DMS153 treated with DMSO at 0.1 percent for 48 hours (cell line): ENCODE results near the gene REC114.
"Not testable (repeated sequence)": the region's sequence is repeated elsewhere in the genome, so short reads cannot be mapped to it uniquely, and the experiment has no call there.

Experiments
- DNase-seq: peaks from one replicate; lab custom pipeline; 2025; ENCODE audit not compliant: unreplicated experiment; lab: John Stamatoyannopoulos, UW

REC114 gene

GRCh38 chr15:73454096-73454495 lies 11.1 kb downstream of the REC114 start:
- DNase-seq, result no peak

DNA sequence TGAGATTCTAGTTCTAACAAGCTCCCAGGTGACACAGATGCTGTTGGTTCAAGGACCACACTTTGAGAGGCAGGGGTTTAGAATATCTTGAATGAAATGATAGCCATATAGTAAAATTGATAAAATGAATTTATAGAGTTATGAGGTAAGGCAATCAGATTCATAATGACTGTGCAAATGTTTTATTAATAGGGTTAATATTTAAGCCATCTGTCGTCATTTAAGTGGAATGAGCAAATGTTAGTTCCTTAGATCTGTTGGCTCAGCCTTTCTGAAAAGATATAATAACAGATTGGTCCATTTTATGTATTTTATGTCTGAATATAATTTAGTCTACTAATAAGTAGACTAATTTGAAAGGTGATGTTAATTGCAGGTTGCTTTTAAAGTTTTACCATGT lies 12.9 kb downstream of the REC114 start:
- no peak for DNase-seq

DNA sequence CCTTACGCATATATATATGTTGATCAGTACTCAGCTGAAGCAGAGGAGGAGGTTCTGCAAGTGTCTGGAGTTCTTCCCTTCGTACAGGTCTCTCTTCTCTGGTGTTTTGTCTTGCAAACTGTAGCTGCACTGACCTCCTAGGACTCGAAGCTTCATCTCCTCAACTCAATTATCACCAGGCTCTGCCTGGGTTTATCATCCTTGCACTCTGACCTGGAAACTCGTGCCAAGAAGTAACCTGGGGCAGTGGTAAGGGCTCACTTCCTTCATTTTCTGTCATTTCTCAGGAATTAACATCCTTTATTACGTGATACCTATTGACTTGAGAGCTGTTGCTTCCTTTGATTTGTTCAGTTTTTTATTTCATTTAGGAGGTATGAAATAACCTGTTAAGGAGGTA lies 14.4 kb downstream of the REC114 start:
- DNase-seq, result no peak

DNA sequence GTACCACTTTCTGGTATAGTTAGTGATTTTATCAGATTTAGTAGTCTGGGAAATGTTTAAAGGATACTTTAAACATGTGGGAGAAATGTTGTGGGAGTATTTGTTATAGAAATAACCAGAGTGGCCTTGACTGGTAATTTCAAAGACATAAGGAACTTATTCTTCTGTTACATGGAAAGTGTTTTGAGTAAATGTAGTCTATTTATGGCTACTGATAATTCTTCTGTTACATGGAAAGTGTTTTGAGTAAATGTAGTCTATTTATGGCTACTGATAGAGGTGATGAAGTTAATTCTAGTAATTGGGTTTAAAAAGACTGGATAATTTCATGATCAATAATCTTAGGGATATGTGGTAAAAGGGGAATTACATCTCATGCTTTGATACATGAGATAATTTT lies 17.7 kb downstream of the REC114 start:
- no peak for DNase-seq

DNA sequence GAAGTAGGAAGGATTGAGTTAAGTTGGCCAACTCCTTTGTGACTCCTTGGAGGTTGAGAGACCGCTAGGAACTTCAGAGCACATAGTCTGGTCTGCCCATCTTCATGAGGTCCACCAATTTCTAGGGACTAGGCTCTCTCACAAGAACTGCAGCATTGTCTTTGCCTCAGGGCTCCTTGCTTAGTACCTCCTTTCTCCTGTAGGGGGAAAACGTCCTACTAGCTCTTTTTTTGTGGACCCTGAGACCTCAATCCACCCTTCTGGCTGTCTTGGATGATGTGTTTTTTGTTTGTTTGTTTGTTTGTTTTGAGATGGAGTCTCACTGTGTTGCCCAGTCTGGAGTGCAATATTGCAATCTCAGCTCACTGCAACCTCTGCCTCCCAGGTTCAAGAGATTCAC lies 21.6 kb downstream of the REC114 start:
- DNase-seq, result no peak

DNA sequence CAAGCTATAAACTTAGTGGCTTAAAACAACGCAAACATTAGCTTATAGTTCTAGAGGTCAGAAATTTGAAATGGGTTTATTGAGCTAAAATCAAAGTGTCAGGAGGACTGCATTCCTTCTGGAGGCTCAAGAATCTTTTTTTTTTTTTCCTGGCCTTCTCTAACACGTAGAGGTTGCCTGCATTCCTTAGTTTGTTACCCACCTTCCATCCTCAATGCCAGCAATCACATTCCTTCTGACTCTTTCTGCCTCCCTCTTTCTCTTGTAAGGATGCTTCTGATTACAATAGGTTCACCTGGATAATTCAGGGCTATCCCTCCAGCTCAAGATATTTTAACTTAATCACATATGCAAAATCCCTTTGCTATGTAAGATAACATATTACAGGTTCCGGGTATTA lies 24.8 kb downstream of the REC114 start:
- no peak for DNase-seq

GRCh38 chr15:73474785-73475184 lies 31.8 kb downstream of the REC114 start:
- no peak for DNase-seq

DNA sequence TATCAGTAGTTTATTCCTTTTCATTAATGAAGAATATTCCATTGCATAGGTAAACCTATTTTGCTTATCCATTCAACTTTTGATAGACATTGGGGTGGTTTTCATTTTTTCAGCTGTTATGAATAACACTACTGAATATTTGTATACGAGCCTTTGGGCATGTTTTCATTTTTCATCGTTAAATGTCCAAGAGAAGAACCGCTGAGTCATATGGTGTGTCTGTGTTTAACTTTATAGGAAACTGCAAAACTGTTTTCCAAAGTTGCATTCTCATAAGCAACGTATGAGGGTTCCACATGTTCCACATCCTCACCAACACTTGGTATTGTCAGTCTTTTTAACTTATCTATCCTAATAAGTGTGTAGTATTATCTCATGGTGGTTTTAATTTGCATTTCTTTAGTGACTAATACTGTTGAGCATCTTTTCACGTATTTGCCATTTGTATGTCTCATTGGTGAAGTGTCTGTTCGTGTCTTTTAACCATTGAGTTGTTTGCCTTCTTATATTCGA lies 33.8 kb downstream of the REC114 start:
- no peak for DNase-seq

GRCh38 chr15:73480050-73480449 lies 37.1 kb downstream of the REC114 start:
- no peak for DNase-seq

GRCh38 chr15:73482166-73482565 lies 39.2 kb downstream of the REC114 start:
- DNase-seq, result no peak

DNA sequence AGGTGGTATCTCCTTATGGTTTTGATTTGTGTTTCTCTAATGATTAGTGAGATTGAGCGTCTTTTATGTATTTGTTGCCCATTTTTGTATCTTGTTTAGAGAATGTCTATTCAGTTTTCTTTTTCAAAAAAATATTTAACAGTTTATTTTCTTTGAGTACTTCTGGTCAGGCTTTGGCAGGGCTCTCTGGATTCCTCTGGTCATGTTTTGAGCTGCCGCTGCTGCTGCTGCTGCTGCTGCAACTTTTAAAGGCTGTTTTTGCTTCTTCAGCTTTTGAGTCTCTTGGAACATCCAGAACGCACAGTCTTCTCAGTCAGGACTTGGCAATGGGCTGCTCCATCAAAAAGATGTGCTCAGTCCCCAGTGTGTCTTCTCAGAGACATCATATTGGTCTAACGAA lies 40.1 kb downstream of the REC114 start:
- DNase-seq, result no peak

- DNase-seq, result no peak
Measured at GRCh38 chr15:73485372-73485771, 42.4 kb downstream of the REC114 start.

DNA sequence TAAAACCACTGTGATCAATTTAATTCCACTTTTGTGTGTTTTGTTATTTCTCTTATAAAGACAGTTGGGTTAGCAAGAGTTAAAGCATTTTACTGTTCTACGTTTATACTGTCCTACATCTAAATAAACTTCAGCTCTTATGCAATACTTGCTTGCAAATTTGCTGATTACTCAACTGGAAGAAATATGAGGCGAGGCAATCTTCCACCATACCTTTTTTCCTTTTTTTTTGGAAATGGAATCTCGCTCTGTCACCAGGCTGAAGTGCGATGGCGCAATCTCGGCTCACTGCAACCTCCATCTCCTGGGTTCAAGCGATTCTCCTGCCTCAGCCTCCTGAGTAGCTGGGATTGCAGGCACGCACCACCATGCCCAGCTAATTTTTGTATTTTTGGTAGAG lies 42.9 kb downstream of the REC114 start:
- DNase-seq, result not testable (repeated sequence)

DNA sequence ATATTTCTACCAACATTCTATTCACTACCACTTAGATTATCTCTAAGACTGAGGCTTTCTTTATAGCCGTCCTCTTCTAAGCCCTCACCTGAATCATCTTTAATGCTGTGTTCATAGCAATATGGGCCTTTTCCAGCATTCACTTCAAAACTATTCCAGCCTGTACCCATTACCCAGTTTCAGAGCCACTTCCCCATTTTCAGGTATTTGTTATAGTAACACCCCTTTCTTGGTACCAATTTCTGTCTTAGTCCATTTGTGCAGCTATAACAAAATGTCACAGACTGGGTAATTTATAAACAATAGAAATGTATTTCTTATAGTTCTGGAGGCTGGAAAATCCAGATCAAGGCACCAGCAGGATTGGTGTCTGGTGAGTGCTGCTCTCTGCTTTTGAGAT lies 45.7 kb downstream of the REC114 start:
- no peak for DNase-seq

GRCh38 chr15:73493922-73494321 lies 51.0 kb downstream of the REC114 start:
- DNase-seq, result no peak

DNA sequence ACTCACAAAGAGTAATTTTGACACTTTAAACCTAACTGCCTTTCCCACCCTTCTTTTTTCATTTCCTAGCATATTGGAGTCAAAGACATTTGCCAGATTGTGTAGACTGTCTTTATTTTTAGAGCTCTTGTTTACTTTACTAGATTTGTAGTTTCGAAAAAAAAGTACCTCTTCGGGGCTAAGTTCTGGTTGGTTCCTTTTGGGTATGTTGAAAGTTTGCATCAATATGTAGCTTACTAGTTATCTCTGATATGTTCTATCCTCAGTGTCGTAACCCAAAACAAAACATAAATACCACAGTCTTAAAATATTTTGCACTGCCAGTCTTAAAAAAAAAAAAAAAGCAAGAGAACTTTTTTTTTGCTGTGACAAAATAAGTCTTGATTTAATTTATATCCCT lies 52.2 kb downstream of the REC114 start:
- no peak for DNase-seq

DNA sequence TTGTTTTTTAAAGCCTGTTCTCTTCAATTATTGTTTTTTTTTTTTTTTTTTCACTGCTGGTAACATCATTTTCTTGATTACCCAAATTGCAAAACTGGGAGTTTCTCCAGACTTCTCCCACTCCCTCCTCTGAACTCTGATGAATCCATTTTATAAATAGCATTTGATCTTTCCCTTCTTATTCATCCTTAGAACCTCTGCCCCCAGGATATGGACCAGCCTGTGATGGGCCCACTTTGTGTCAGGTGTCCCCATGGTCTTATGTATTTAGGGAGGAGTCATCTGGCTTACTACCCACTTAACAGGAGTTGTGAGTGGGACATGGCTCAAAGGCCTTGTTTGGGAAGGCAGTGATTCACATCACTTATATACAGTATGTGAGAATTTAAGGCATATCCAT lies 57.7 kb downstream of the REC114 start:
- no peak for DNase-seq

- no peak for DNase-seq
Measured at GRCh38 chr15:73504885-73505284, 61.9 kb downstream of the REC114 start.

- no peak for DNase-seq
Measured at GRCh38 chr15:73515527-73515926, 72.6 kb downstream of the REC114 start.

- no peak for DNase-seq
Measured at GRCh38 chr15:73517566-73517965, 74.6 kb downstream of the REC114 start.

GRCh38 chr15:73518180-73518862 lies 75.4 kb downstream of the REC114 start:
- DNase-seq, result no peak

DNA sequence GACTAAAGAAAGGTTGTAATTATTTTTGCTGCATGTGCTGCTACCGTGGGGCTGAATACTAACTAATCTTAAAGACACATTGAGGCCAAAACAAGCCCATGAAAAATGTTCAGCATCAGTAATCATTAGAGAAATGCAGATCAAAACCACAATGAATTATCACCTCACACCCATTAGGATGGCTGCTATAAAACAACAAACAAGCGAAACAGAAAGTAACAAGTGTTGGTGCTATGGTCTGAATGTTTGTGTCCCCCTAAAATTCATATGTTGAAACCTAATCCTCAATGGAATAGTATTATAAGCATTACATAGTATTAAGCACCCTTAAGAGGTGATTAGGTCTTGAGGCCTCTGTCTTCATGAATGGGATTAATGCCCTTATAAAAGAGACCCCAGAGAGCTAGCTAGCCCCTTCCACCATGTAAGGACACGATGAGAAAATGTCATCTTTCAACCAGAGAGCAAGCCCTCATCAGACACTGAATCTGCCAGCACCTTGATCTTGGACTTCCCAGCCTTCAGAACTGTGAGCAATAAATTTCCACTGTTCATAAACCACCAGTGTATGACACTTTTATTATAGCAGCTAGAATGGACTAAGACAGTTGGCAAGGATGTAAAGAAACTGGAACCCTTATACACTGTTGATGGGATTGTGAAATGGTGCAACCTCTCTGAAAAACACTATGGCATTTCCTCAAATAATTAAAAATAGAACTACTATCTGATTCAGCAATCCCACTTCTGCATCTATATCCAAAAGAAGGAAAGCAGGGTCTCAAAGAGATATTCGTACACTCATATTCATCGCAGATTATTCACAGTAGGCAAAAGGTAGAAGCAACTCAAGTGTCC lies 76.1 kb downstream of the REC114 start:
- no peak for DNase-seq
